Brain microvascular endothelial cell (primary cell): ENCODE data around the gene CTU1.

Experiments
- DNase-seq: peaks from one replicate; pipeline ENCODE4 v3.0.0-alpha.2; 2020
- H3K27ac ChIP-seq: fragments of 250-450 bp; sonication (Bioruptor Pico); 2 replicates; pipeline ENCODE4 v1.5.1; 2020; ENCODE audit warnings: mild to moderate bottlenecking, moderate library complexity
- H3K27me3 ChIP-seq: fragments of 250-450 bp; sonication (Bioruptor Pico); replicated peaks from 2 replicates; pipeline ENCODE4 v1.5.1; 2020; ENCODE audit warnings: mild to moderate bottlenecking
- H3K36me3 ChIP-seq: fragments of 250-450 bp; sonication (Bioruptor Pico); replicated peaks from 2 replicates; pipeline ENCODE4 v1.5.1; 2020; ENCODE audit warnings: mild to moderate bottlenecking
- H3K4me3 ChIP-seq: 2 replicates; pipeline ENCODE4 v1.5.1; 2011; ENCODE audit warnings: low read depth, mild to moderate bottlenecking, control low read depth, low read length, moderate library complexity
- in situ Hi-C: cut with HindIII; loops from 2 replicates; pipeline ENCODE4 v1.10.0; 2017; ENCODE audit warnings: low sequenced_read_pairs, low pct_ligation_motif_present
- TF ChIP-seq, protein P1 (sequence below): IDR thresholded peaks from 2 replicates; pipeline ENCODE4 v1.5.1; 2011; ENCODE audit warnings: low read depth, mild to moderate bottlenecking, moderate library complexity, low read length, control low read depth, inconsistent platforms; ENCODE audit errors: missing control alignments

The CTU1 gene

DNA sequence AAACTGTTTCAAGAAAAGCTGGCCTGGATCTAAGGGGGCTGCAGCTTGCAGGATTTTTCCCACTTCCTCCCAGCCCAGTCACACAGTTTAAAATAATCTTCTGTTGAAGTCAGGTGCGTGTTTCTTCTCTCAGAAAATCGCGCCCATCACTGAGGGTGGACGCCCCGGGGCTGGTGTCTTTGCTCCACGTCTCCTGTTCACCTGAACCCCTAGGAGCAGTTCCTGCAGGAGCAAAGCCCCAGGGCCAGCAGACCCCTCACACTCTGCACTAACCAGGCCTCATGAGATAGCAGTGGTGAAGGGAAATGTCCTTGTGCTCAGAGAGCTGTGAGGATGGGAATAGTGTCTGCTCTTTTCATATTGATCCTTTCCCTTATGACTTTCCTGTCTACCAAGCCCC is 33.0 kb upstream of the CTU1 start:
- in situ Hi-C loops = no loop called here
- no peak overlapping the region for H3K27ac ChIP-seq
- H3K36me3 ChIP-seq = no peaks in the 10 kb centered on the region
- H3K27me3 ChIP-seq = no peaks in the 10 kb centered on the region
- TF ChIP-seq, protein P1, sequence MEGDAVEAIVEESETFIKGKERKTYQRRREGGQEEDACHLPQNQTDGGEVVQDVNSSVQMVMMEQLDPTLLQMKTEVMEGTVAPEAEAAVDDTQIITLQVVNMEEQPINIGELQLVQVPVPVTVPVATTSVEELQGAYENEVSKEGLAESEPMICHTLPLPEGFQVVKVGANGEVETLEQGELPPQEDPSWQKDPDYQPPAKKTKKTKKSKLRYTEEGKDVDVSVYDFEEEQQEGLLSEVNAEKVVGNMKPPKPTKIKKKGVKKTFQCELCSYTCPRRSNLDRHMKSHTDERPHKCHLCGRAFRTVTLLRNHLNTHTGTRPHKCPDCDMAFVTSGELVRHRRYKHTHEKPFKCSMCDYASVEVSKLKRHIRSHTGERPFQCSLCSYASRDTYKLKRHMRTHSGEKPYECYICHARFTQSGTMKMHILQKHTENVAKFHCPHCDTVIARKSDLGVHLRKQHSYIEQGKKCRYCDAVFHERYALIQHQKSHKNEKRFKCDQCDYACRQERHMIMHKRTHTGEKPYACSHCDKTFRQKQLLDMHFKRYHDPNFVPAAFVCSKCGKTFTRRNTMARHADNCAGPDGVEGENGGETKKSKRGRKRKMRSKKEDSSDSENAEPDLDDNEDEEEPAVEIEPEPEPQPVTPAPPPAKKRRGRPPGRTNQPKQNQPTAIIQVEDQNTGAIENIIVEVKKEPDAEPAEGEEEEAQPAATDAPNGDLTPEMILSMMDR = no peak
- no peak overlapping the region for H3K4me3 ChIP-seq
- no peak for DNase-seq

GRCh38 chr19:51140441-51140840 is 32.2 kb upstream of the CTU1 start:
- Histone ChIP-seq H3K4me3 (no peak overlapping the region), H3K27ac (no peak overlapping the region), H3K27me3 (no peaks in the 10 kb centered on the region), H3K36me3 (no peaks in the 10 kb centered on the region)
- in situ Hi-C loops = no loop called here
- TF ChIP-seq, protein P1 = no peak
- DNase-seq = no peak

DNA sequence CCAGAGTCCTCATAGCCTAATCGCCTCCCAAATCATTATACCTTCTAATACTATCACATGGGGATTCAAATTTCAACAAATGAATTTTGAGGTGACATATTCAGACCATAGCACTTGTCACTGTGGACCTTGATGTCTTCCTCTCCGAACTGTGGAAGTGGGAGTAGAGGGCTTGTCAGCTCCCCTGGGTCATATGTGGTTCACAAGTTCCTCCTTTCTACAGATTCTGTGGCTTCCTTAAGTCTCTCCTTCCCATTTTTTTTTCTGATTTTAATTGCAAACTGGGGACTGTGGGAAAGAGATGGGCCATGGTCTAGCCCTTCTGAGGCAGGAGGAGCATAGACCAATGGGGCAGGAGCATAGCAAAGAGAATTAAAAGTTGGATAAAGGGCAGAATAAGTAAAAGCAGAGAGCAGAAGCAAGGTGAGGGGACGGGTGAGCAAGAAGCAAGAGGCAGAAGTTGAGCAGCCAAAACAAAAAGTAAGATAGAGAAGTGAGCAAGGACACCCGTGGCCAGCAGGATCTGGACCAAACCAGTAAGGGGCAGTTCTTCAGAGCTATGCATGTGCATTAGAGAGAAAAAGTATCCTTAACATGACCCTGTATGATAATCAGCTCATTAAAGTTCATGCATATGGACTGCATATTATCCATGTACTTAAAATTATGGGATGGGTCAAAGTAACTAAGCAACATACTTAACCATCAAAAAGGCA is 31.2 kb upstream of the CTU1 start:
- no peaks in the 10 kb centered on the region for H3K27me3 ChIP-seq

DNA sequence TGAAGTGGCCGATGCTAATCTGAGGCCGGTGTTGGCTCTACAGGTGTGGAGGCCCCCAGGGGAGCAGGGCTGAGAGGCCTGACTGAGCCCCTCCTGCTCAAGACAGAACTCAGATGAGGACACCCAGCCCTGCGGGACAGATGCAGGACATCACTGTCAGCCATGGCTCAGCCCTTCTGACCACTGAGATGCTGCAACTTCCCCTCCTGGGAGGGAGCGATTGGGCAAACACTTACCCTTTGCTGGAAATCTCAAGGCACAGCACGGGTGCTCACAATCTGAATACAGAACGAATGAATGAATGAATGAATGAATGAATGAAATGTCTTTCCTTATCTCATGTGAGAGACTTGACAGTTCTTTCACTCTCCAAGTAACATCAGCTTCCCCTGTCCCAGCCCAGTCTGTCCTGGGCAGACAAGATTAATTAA is 30.4 kb upstream of the CTU1 start:
- DNase-seq = no peak
- in situ Hi-C loops = no loop called here

More for the DNA sequence above, 31.2 kb upstream of the CTU1 start:
- in situ Hi-C loops = no loop called here
- Histone ChIP-seq H3K27ac (no peak overlapping the region), H3K4me3 (no peak overlapping the region), H3K36me3 (no peaks in the 10 kb centered on the region)
- TF ChIP-seq, protein P1 = no peak
- no peak for DNase-seq

DNA sequence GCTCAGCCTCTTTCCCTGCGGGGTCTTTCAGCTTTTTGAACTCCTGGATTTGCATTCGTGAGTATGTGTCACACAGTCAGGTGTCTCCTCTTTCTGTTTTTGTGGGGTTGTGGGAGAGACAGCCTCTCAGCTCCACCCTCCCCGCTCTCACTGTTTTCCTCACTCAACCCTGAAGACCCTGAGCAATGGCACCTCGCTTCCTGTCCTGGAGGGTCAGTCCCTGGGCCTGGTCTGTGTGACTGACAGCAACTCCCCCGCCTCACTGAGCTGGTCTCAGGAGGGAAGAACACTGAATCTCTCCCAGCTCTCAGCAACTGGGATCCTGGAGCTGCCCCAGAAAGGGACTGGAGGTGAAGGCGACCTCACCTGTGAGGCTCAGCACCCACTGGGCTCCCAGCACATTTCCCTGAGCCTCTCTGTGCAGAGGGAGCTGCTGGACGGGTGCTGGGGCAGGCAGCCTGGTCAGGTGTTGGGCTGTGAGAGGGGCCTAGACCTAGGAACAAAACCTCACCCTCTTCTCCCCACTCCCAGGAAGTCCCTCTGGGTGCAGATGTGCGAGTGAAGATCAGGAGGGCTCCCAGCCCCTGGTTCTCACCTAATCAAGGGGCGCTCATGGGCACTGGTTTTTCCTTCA is 29.7 kb upstream of the CTU1 start:
- TF ChIP-seq, protein P1 = no peak
- in situ Hi-C loops = no loop called here
- Histone ChIP-seq H3K27ac (no peak overlapping the region), H3K27me3 (no peaks in the 10 kb centered on the region), H3K4me3 (no peak overlapping the region), H3K36me3 (no peaks in the 10 kb centered on the region)
- no peak for DNase-seq

More for the DNA sequence above, 30.4 kb upstream of the CTU1 start:
- no peak overlapping the region for H3K4me3 ChIP-seq
- TF ChIP-seq, protein P1 = no peak
- H3K27ac ChIP-seq = no peak overlapping the region
- no peaks in the 10 kb centered on the region for H3K36me3 ChIP-seq
- H3K27me3 ChIP-seq = no peaks in the 10 kb centered on the region
